ENCODE data around the gene RBM20.

- TF ChIP-seq CTCF (IDR thresholded peaks at IDR 0.05) (no peak), REST (IDR thresholded peaks at IDR 0.05; ENCODE audit: insufficient read depth in 1 of 2, low read depth in 2 of 2, low read length in 1 of 2) (no peak)
Observed at GRCh38 chr10:110828525-110828924, 184.4 kb downstream of the RBM20 start.

Measured in Panc1 (cell line).